SK-N-SH (cell line): ENCODE data around the gene PTPN23.

Source experiments
- CHD2 ChIP-seq: fragments of 150-350 bp; IDR thresholded peaks from 2 replicates; pipeline ENCODE4 v1.6.1; 2018; ENCODE audit warnings: low read length; ENCODE audit not compliant: partially characterized antibody
- CTCF ChIP-seq: fragments of 200-600 bp; sonication (generic); IDR thresholded peaks from 2 replicates; pipeline ENCODE4 v1.6.1; 2017; ENCODE audit warnings: antibody characterized with exemption, mild to moderate bottlenecking, moderate library complexity
- MAX ChIP-seq: IDR thresholded peaks from 2 replicates; pipeline ENCODE4 v1.4.0; 2012; ENCODE audit warnings: low read depth
- POLR2AphosphoS5 ChIP-seq: IDR thresholded peaks from 2 replicates; pipeline ENCODE4 v1.6.1; 2012; ENCODE audit warnings: low read depth, low read length
- RAD21 ChIP-seq: IDR thresholded peaks from 2 replicates; pipeline ENCODE4 v1.6.1; 2012; ENCODE audit warnings: mild to moderate bottlenecking, low read length
- REST ChIP-seq: IDR thresholded peaks from 2 replicates; pipeline ENCODE4 v1.6.1; 2012; ENCODE audit warnings: mild to moderate bottlenecking, low read depth, low read length, moderate library complexity
- RXRA ChIP-seq: IDR thresholded peaks from 2 replicates; pipeline ENCODE4 v1.4.0; 2012; ENCODE audit warnings: low read depth, mild to moderate bottlenecking, borderline replicate concordance
- ZBTB33 ChIP-seq: IDR thresholded peaks from 2 replicates; pipeline ENCODE4 v1.4.0; 2012; ENCODE audit warnings: low read depth, borderline replicate concordance

- TF ChIP-seq POLR2AphosphoS5, result no peak
- TF ChIP-seq CTCF, result no peak
- no peak for TF ChIP-seq CHD2
- no peak for TF ChIP-seq RAD21
- TF ChIP-seq REST, result no peak
- no peak for TF ChIP-seq ZBTB33
- TF ChIP-seq MAX, result no peak
- no peak for TF ChIP-seq RXRA
Measured at GRCh38 chr3:47410801-47411646, 30.2 kb downstream of the PTPN23 start.
